ENCODE data around the gene TCEAL8. TPM values are rescaled to one million over a fixed set of nuclear protein-coding genes. Genes with fewer than 3 reads are reported as not detected.

Gene TCEAL8
- 42.7 and 45.7 TPM in 2 replicates for total RNA-seq (2014; rRNA removed; shearing (Covaris generic))

DNA sequence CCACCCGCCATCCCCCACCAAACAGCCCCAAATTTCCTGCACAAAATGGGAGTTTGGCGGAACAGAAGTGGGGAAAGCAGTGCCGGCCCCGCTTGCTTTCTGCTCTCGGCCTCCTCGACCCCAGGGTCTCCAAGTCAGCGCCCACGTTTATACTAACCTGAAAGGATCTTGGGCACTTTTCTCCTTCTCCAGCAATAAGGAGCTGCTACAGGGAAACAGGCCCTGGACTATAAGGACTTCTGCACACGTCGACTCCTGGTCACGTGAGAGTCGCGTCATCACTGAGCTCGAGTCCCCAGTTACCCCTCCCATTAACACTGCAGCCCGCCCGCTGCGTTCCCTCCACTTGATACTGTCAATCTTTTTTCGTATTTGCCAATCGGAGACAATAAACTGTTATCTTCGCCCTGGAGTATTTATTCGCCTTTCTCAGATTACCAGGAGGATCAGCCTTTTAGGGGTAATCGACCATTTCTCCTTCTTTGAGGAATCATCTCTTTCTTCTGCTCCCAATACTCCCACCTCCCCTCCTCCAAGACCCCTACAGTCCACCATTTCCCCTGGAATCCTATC is at the start of gene TCEAL8:
TSS of gene TCEAL8 (minus strand) at position 235 of the 573 bp plus-strand sequence. CDS start 1,176 bp downstream, outside the sequence.

DNA sequence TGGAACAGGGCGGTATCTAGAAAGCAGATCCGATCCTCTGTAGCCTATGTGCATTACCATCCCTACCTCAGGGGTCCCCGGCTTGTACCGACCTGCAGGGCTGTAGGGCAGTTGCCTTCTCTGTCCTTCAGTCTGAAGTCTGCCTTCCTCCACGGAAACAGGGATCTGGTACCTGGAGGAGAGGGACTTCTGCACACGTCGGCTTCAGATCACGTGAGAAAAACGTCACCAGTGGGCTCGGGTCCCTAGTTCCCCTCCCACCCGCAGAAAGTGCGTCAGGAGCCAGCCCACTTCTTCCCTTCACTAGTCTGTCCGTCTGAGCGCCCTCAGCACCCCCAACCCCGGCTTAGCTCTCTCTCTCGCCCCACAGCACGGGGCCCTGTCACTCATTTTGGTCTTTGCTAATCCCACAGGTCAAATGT is 21.6 kb upstream of the TCEAL8 start, which contains the start of gene TCEAL5:
TSS of gene TCEAL5 (minus strand) at position 170 of the 422 bp plus-strand sequence. CDS start 2,187 bp downstream, outside the sequence.

GRCh38 chrX:103214870-103215424 is 40.0 kb downstream of the TCEAL8 start, which contains the start of gene BEX4:
BEX4 (plus strand) TSS chrX:103215108; CDS start chrX:103216154, 1,046 bp downstream.

Other genes starting within 250 kb of the TCEAL8 start
- gene BEX1, start 191.0 kb downstream of the TCEAL8 start, total RNA-seq (2014; rRNA removed; shearing (Covaris generic)), result 0.53 and 5.4 TPM in 2 replicates
- gene NXF3, start 162.0 kb downstream of the TCEAL8 start, total RNA-seq (2014; rRNA removed; shearing (Covaris generic)), result not detected in 2 replicates
- 11.6 and 12.0 TPM in 2 replicates for gene BEX4, start 40.0 kb downstream of the TCEAL8 start, total RNA-seq (2014; rRNA removed; shearing (Covaris generic))
- not detected in 2 replicates for gene TCEAL5, start 21.6 kb upstream of the TCEAL8 start, total RNA-seq (2014; rRNA removed; shearing (Covaris generic))
- 19.2 and 27.8 TPM in 2 replicates for gene BEX2, start 55.8 kb upstream of the TCEAL8 start, total RNA-seq (2014; rRNA removed; shearing (Covaris generic))
- gene TCEAL7, start 75.1 kb upstream of the TCEAL8 start, total RNA-seq (2014; rRNA removed; shearing (Covaris generic)), result not detected in 2 replicates
- 28.1 and 35.2 TPM in 2 replicates for gene TCEAL9, start 101.4 kb upstream of the TCEAL8 start, total RNA-seq (2014; rRNA removed; shearing (Covaris generic))
- gene BEX3, start 121.4 kb upstream of the TCEAL8 start, total RNA-seq (2014; rRNA removed; shearing (Covaris generic)), result 186 and 209 TPM in 2 replicates